Fibroblast of skin of abdomen (primary cell): ENCODE data around the gene ALDH1A1. TPM values are rescaled to one million over a fixed set of nuclear protein-coding genes. Genes with fewer than 3 reads are reported as not detected.

Experiments used
- DNase-seq: peaks from one replicate; pipeline ENCODE4 v3.0.0-alpha.2; 2013
- polyA plus RNA-seq, 2 experiments: library from polyadenylated mRNA; unstranded; fragments of 120-200 nt; gene quantifications; one replicate each; pipeline ENCODE4 v1.2.1, GENCODE V29; 2013; ENCODE audit not compliant: insufficient read length in 2 of 2

Gene ALDH1A1
- polyA plus RNA-seq (2013, experiment 1 of 2; ENCODE audit: insufficient read length) = 1.7 TPM
- 1.7 TPM for polyA plus RNA-seq (2013, experiment 2 of 2; ENCODE audit: insufficient read length)

GRCh38 chr9:72952914-72953313 is at the start of gene ALDH1A1:
TSS of gene ALDH1A1 (minus strand) at chr9:72953053. CDS start at chr9:72953000, 53 bp downstream.
- no peak for DNase-seq

- DNase-seq = no peak
Observed at GRCh38 chr9:73001860-73002259, 49.0 kb upstream of the ALDH1A1 start.

DNA sequence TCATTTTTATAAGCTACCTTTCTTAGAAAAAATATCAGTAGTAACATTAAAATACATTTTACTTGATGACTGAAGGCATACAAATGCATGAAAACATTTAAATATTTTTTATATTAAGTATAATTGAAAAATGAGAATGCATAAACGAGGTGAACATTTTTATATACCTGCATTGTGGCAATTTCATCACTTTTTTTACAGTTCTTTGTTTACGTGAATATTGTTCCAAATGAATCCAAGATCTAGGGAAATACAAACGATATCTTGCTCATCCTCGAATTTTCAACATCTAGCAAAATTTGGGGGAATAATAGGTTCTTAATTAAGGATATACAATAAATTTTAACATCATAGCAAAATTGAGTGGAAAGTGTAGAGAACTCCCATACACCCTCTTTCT is 45.5 kb upstream of the ALDH1A1 start:
- no peak for DNase-seq

- no peak for DNase-seq
Observed at GRCh38 chr9:72997387-72997995, 44.6 kb upstream of the ALDH1A1 start.

- DNase-seq = no peak
Observed at GRCh38 chr9:72996684-72997314, 43.9 kb upstream of the ALDH1A1 start.

DNA sequence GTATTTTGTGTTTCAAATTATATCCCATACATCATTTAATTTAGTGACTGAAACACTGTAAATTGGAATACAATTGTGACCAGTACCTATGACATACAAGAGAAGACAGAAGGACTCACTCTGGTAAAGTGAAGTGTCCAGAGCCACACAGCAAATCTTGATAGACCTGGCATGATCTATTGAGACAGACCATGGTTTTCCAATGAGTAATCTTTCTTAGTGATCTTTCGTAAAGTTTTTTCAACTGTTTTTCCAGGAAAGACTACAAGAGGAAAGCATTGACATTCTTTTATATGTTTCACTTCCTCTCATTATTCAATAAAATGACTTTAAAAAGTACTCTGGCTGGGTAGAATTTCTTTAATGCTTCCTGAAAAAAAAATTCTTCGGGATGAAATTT is 43.3 kb upstream of the ALDH1A1 start:
- peak; percentile 3 for DNase-seq

- DNase-seq = no peak
Observed at GRCh38 chr9:72995131-72996024, 42.5 kb upstream of the ALDH1A1 start.

GRCh38 chr9:72991772-72992171 is 38.9 kb upstream of the ALDH1A1 start:
- DNase-seq = no peak

DNA sequence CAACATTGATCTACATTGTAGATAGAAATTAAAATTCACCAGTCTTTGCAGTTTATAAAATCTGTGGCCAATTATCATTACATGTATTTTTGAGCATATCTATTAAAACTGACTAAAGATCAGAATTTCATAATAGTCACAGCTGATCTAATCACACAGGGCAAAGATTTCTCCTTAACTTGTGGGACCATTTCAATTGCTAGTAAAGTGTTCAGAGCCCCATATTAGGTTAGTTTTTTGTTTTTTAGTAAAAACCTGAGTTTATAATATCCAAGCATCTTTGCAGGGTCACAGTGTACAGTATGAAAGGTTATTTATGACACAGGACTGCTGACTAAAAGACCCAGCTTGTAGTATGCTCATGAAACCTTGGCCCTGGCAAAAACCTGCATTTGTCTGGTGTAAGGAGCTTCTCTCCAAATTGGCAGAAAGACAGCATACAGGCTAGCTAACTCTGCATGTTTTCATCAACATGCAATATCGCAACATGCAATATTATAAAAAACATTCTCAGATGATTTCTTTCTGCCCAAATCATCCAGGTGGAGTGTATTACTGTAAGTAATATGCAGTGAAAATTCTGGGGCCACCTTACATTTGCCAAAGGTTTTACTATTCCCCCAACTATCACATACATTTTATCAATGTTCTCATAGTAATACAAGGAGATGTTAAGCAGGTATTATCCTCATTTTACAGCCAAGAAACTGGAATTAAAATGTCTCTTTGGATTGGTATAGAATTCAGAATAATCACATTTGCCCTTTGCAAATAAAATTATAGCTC is 37.7 kb upstream of the ALDH1A1 start:
- DNase-seq = no peak

DNA sequence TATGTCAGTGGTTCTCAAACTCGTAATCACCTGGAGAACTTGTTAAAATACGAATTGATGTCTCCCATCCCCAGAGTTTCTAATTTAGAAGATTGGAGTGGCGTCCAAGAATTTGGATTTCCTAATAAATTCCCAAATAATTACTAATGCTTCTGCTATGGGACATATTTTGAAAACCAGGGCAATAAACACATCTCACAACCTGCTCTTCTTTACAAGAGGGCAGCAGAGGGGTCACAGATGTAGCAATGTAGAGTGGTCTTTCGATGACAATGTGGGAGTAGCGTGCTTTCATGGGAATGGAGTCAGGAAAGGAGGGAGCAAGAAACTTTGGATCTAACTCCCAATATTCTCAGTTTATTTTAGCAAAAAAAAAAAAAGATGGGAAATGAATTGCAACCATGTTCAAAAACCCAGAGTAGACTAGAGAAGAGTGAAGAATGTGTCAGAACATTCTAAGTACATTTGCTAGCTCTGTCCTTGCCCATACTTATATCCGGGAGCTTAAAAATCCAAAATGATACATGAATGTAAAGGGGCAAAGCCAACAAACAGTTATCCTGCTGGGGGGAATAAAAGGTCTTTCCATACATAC is 33.8 kb upstream of the ALDH1A1 start:
- no peak for DNase-seq

- DNase-seq = no peak
Observed at GRCh38 chr9:72985746-72986145, 32.9 kb upstream of the ALDH1A1 start.

GRCh38 chr9:72984991-72985390 is 32.1 kb upstream of the ALDH1A1 start:
- no peak for DNase-seq

GRCh38 chr9:72984226-72984947 is 31.5 kb upstream of the ALDH1A1 start:
- DNase-seq = no peak

DNA sequence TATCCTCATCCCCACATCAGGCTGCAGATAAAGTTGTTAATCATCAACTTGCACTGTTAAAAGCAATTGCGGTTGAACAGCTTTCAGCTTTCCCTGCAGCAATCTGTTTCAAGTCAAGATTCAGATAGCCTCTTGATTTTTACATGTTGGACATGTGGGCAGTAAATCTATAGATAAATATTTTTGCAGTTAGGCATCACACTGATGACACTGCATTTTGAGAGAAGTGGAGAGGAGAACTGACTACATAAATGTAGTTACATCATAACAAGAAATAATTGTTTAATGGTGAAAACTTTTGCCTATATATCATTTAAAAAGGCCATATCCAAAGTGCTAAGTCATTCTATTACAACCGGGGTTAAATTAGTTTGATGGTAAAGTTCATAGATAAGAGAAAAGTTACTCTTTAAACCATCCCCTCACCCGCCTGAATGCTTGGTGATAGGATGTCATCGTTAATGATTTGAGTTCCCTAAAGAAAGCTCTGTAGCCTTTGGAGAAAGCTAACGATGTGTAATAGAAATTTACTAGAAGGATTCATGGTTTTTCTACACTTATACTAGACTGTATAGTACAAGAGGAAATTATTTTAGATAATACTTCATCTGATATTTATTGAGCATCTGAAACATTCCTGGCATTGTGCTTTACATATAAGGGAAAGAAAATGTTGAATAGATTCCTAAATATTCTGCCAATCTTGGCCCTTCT is 30.8 kb upstream of the ALDH1A1 start:
- DNase-seq = peak; percentile 59

GRCh38 chr9:72983056-72983455 is 30.2 kb upstream of the ALDH1A1 start:
- DNase-seq = no peak

GRCh38 chr9:72982146-72982799 is 29.4 kb upstream of the ALDH1A1 start:
- peak; percentile 6 for DNase-seq

DNA sequence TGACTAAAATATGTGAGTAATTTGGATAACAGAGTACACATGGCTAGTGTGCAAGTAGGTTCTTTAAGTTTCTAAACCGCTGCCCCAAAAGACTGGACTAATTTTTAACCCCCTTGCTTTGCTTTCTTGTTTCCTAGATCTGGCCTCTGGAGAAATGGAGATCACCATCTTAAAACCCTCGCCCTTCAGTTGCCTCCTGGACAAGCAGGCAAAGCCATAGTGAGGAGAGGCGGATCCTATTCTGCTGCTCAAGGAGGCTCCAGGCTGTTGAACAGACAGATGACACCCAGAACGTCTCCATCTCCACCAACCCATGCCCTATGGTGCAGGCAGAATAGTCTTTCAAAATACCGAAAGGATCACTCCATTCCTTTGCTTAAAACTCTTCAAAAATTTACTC is 28.6 kb upstream of the ALDH1A1 start:
- no peak for DNase-seq

GRCh38 chr9:72980600-72981265 is 27.9 kb upstream of the ALDH1A1 start:
- no peak for DNase-seq

DNA sequence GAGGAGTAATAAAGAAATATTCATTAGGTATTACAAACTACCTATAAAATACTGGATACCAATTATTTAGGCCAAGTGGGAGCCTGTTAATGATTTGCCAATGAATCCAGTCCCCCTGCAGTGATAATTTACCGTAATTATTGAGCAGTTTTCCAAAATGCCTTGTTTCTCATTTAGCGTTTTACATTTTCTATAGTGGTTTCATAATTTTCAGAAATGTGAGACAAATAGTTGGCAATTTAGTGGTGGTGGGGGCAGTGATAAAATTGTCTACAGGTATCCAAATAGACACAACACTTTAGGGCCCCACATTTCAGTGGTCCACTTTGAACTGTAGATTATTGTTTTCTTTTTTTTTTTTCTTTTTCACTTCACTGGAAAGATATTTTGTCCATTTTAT is 27.3 kb upstream of the ALDH1A1 start:
- DNase-seq = no peak
